Stimulated activated CD8-positive, alpha-beta memory T cell treated with anti-CD3 and anti-CD28 coated beads, Interleukin-2, amount 100 ng/mL, for 48 hours (primary cell): ENCODE measurements around the gene RPF1.
"Not testable (repeated sequence)": the region's sequence is repeated elsewhere in the genome, so short reads cannot be mapped to it uniquely, and the experiment has no call there.

Experiments
- DNase-seq, 2 donors: peaks; one replicate each; pipeline ENCODE4 v3.0.0-alpha.2; 2020; ENCODE audit warnings: low read depth in 2 of 2

RPF1 gene

GRCh38 chr1:84478876-84479868 lies at the start of gene RPF1:
Gene RPF1 (plus strand): TSS chr1:84479266. CDS start chr1:84479282, 16 bp downstream.
- DNase-seq, result peak; percentile 68

GRCh38 chr1:84430546-84430945 lies 48.5 kb upstream of the RPF1 start:
- DNase-seq, result no peak

- peak in 1 of 2 donors; percentile 10 for DNase-seq
Observed at GRCh38 chr1:84433258-84434080, 45.6 kb upstream of the RPF1 start.

DNA sequence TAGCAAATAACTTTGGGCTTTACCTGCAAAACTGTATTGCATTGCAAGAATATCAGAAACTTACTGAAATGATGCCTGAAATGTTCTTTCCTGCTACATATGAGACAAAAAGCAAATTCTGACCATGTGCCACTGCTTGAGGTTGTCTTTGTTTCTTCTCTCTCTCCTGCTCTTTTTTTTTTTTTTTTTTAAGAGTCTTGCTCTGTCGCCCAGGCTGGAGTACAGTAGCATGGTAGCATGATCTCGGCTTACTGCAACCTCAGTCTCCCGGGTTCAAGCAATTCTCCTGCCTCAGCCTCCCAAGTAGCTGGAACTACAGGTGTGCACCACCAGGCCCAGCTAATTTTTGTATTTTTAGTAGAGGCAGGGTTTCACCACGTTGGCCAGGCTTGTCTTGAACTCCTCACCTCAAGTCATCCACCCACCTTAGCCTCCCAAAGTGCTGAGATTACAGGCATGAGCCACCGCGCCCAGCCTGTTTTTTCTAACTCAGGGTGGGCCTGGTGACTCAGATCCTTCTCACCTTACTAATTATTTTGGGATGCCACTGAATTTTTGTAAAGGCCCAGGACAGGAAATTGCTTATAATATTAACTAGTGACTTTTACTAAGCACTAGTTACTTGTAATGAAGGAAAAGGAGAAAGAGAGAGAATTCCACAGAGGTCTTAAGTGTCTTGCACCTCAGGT lies 44.8 kb upstream of the RPF1 start:
- DNase-seq, result no peak

DNA sequence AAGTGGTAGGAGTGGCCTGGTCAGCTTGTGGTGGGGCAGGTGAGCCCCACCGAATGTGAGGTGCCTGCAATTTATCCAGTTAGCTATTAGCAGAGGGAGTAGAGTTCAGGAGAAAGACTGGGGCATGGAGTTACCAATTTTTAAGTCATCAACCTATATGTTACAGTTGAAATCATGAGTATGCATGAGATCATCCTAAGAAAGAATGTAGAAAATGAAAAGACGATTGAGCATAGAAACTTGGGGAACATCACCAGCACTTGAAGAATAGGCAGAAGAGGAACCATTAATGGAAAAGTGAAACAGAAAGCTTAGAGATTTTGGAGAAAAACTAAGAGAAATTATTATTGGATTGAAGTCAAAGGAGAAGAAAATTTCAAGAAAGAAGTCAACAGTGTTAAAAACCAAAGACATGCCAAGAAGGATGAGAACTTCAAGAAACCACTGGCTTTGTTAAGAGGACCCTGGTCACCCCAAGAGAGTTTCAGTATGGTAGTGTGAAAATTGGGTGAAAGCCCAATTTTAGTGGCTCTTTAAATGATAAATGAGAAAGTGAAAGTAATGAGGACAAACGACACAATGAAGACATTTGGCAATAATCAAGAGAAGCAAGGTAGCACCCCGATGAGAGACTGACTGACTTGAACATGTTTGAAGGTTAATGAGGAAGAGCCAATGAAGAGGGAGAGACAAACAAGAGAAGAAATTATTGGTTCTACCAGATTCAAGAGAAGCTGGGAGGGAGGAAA lies 44.1 kb upstream of the RPF1 start:
- DNase-seq, result no peak

DNA sequence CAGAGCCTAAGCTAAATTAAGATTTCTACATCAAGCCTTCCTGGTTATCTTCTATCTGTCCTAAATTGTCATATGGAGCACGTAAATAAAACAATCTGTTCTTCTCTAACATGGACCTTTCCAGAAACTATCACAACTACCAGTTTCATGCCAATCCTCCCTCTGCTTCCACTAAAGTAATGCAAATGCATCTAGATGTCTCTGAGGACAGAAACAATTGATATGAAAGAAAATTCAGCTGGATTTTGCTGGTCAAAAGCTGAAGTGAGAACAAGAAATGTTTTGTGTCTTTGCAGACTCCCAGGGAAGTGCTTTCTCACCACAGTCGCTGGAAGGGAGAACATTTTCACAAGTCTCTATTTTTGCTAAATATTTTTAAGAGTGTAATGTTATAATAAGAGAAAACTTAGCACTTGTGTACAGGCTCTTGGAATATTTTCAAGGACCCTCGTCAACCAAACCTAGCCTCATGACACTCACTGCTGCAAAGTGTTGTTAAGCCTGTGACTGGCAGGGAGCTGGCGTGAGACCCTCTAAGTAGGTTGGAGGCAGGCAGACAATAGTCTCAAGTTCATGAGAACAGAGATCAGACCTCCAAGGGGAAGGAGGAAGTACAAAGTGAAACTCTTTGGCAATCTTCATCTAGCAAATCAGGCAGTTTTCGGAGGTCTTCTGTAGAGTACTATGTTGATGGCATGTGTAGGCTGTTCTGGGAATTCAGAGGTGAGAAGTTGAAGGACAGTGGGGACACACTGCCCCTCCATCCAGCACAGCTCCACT lies 42.0 kb upstream of the RPF1 start:
- DNase-seq, result no peak

DNA sequence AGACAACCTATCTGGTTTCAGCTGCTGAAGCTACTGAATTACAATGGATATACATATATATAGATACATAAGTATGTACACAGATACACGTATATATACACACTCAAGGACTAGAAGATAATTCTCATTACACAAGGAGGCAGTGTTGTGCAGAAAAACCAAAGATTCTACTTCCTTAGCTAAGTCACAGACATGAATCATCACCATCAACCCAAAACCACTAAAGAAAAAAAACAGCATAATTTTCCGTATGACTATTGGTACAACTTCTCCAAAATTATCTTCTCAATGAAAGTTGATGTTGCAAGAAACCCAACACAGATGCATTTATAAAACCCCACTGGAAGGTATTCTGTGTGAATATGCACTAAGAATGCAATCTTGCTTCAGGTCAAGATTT lies 36.8 kb upstream of the RPF1 start:
- no peak for DNase-seq

DNA sequence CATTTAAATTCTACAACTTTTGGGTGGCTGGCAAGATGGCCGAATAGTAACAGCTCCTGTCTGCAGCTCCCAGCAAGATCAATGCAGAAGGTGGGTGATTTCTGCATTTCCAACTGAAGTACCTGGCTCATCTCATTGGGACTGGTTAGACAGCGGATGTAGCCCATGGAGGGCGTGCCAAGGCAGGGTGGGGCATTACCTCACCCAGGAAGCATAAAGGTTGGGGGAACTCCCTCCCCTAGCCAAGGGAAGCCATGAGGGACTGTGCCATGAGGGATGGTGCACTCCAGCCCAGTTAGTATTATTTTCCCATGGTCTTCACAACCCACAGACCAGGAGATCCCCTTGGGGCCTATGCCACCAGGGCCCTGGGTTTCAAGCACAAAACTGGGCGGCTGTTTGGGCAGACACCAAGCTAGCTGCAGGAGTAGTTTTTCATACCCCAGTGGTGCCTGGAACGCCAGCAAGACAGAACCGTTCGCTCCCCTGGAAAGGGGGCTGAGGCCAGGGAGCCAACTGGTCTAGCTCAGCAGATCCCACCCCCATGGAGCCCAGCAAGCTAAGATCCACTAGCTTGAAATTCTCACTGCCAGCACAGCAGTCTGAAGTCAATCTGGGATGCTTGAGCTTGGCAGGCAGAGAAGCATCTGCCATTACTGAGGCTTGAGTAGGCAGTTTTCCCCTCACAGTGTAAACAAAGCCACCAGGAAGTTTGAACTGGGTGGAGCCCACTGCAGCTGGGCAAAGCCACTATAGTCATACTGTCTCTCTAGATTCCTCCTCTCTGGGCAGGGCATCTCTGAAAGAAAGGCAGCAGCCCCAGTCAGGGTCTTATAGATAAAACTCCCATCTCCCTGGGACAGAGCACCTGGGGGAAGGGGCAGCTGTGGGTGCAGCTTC lies 36.1 kb upstream of the RPF1 start:
- DNase-seq, result peak in 1 of 2 donors; percentile 10

GRCh38 chr1:84448704-84449103 lies 30.4 kb upstream of the RPF1 start:
- not testable (repeated sequence) for DNase-seq

- no peak for DNase-seq
Observed at GRCh38 chr1:84450910-84451309, 28.2 kb upstream of the RPF1 start.

GRCh38 chr1:84452436-84452835 lies 26.6 kb upstream of the RPF1 start:
- DNase-seq, result no peak

DNA sequence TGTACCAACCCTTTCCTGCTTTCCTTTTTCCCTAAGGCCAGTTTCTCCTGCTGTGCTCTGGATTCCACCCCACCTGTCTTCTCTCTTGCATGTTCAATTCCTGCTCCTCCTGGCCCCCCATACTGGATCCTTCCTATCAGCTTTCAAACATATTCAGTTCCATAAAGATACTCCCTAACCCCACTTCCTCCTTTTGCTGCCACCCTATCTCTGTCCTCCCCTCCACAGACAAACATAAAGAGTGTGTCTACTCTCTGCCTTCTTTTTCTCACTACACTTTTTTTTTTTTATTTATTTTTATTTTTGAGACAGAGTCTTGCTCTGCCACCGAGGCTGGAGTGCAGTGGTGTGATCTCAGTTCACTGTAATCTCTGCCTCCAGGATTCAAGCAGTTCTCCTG lies 16.9 kb upstream of the RPF1 start:
- DNase-seq, result no peak

GRCh38 chr1:84467298-84467697 lies 11.8 kb upstream of the RPF1 start:
- no peak for DNase-seq

- DNase-seq, result no peak
Observed at GRCh38 chr1:84476225-84476624, 2.8 kb upstream of the RPF1 start.

- DNase-seq, result no peak
Observed at GRCh38 chr1:84479998-84480397, 932 bp downstream of the RPF1 start.

DNA sequence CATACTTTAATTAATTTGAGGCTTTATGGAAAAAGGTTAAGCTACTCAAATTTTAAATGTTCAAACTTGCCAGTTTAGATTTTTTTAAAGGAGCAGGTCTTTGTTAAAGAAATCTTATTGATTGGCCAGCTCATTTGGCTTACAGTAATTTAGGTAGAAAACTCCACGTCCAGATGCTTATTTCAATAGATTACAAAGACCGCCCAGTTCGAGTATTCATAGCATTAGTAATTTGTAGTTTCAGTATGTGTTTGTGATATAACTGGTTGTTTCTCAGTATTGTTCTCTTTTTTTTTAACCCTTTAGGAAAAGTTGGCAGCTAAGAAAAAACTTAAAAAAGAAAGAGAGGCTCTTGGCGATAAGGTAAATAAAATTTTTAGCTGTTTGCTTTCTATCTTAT lies 1.6 kb downstream of the RPF1 start:
- DNase-seq, result no peak

DNA sequence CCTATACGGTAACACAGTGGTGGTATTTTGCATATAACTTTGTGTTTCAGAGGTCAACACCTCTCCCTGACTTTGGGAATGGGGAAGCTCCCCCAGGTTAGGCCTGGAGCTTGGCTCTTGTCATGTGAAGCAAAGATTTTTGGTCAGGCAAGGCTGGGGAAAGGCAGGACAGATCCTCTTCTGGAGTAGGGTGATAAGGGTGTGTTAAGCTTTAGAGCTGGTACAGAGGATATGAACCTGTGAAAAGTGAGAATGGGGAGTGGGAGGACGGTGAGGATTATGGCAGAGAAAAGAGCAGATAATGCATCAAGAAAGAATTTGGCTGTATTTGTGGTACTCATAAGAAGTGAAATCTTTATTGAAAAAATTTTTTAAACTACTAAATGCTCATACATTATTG lies 2.3 kb downstream of the RPF1 start:
- no peak for DNase-seq

DNA sequence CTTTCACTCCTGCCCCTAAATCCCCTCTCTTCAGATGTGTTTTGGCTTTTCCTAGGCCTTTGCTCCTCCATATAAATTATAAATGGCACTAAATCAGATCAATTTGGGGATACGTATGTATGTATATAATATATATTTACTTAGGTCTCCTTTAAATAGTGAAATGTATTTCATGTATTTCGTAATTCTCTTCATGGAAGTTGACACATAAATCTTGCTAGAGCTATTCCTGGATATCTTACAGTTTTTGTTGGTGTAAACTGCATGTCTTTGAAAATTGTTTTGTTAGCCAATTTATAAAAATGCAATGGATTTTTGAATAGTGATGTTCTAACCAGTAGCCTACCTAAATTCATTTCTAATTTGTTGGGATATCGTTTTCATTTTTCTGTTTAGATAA lies 9.0 kb downstream of the RPF1 start:
- no peak for DNase-seq

GRCh38 chr1:84489766-84490165 lies 10.7 kb downstream of the RPF1 start:
- no peak for DNase-seq
